ENCODE data around the gene CLEC4E.
"Not testable (repeated sequence)": the region's sequence is repeated elsewhere in the genome, so short reads cannot be mapped to it uniquely, and the experiment has no call there.

CLEC4E gene

GRCh38 chr12:8508910-8509841, 31.5 kb downstream of the CLEC4E start:
- TF ChIP-seq POLR2A (IDR thresholded peaks at IDR 0.05; ENCODE audit: low read depth, low read length): no peak
- FAIRE-seq (no peak), DNase-seq (ENCODE audit: insufficient read length, low spot score) (no peak)

GRCh38 chr12:8508223-8508622, 32.5 kb downstream of the CLEC4E start:
- no peak for DNase-seq (ENCODE audit: insufficient read length, low spot score)
- no peak for TF ChIP-seq POLR2A (IDR thresholded peaks at IDR 0.05; ENCODE audit: low read depth, low read length)
- FAIRE-seq: no peak

- no peak for TF ChIP-seq POLR2A (IDR thresholded peaks at IDR 0.05; ENCODE audit: low read depth, low read length)
- FAIRE-seq (no peak), DNase-seq (ENCODE audit: insufficient read length, low spot score) (no peak)
Measured at GRCh38 chr12:8507596-8507995, 33.1 kb downstream of the CLEC4E start.

- TF ChIP-seq POLR2A (IDR thresholded peaks at IDR 0.05; ENCODE audit: low read depth, low read length): no peak
- FAIRE-seq (no peak), DNase-seq (ENCODE audit: insufficient read length, low spot score) (no peak)
Measured at GRCh38 chr12:8504351-8504750, 36.4 kb downstream of the CLEC4E start.

- FAIRE-seq: no peak
- no peak for DNase-seq (ENCODE audit: insufficient read length, low spot score)
- no peak for TF ChIP-seq POLR2A (IDR thresholded peaks at IDR 0.05; ENCODE audit: low read depth, low read length)
Measured at GRCh38 chr12:8501720-8502119, 39.0 kb downstream of the CLEC4E start.

- FAIRE-seq: no peak
- no peak for DNase-seq (ENCODE audit: insufficient read length, low spot score)
- no peak for TF ChIP-seq POLR2A (IDR thresholded peaks at IDR 0.05; ENCODE audit: low read depth, low read length)
Measured at GRCh38 chr12:8499616-8500015, 41.1 kb downstream of the CLEC4E start.

GRCh38 chr12:8496074-8496473, 44.6 kb downstream of the CLEC4E start:
- FAIRE-seq; DNase-seq (ENCODE audit: insufficient read length, low spot score): not testable (repeated sequence)

- DNase-seq (ENCODE audit: insufficient read length, low spot score); FAIRE-seq: not testable (repeated sequence)
Measured at GRCh38 chr12:8495671-8496070, 45.0 kb downstream of the CLEC4E start.

- no peak for TF ChIP-seq POLR2A (IDR thresholded peaks at IDR 0.05; ENCODE audit: low read depth, low read length)
- DNase-seq (ENCODE audit: insufficient read length, low spot score) (no peak), FAIRE-seq (no peak)
Measured at GRCh38 chr12:8493084-8493483, 47.6 kb downstream of the CLEC4E start.

GRCh38 chr12:8491646-8492530, 48.8 kb downstream of the CLEC4E start:
- no peak for TF ChIP-seq POLR2A (IDR thresholded peaks at IDR 0.05; ENCODE audit: low read depth, low read length)
- DNase-seq (ENCODE audit: insufficient read length, low spot score) (no peak), FAIRE-seq (no peak)
